ENCODE data around the gene TMEM107.
"Not testable (repeated sequence)": the region's sequence is repeated elsewhere in the genome, so short reads cannot be mapped to it uniquely, and the experiment has no call there.

The TMEM107 gene

GRCh38 chr17:8176197-8176940 lies at the start of gene TMEM107:
Gene TMEM107, minus strand, starts transcription at chr17:8176380. Its CDS starts 94 bp downstream, at chr17:8176286.
- DNase-seq: peak; percentile 72

GRCh38 chr17:8224891-8225812 lies 49.0 kb upstream of the TMEM107 start:
- no peak for DNase-seq

DNA sequence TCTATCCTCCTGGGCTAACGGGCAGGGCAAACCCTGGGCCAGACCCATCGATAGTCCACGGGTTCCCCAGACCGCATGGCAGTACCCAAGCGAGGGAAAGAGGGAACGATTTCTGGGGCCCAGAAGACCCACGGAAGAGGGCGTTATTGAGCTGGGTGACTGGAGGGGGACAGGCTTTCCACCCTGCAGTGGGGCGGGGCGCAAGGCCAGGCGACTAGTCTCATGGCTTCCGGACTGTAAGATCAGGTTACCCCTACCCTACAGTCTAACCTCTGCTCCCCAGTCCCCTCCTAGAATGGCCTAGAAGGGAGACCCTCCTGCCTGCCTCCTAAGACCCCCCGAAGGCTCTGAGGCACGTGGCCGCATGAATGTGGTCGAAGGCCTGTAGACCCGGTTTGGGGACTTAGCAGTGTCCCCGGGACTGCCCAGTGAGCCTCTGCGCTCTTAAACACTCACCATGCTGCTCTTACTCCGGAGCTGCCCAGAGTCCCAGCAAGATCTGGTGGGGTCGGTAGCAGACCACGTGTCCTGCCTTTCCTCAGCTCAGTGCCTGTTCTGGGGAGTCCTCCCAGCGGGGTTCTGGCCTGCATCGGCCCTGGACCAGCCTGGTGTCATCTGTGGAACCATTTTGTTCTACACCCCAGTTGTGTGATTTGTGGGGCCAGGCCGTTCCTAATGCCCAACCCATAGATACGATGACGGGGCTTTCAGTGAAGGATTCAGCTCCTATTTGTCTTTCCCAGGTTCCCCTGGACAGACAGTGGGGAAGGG lies 47.4 kb upstream of the TMEM107 start:
- peak; percentile 62 for DNase-seq

- peak; percentile 86 for DNase-seq
Observed at GRCh38 chr17:8222630-8223355, 46.6 kb upstream of the TMEM107 start.

DNA sequence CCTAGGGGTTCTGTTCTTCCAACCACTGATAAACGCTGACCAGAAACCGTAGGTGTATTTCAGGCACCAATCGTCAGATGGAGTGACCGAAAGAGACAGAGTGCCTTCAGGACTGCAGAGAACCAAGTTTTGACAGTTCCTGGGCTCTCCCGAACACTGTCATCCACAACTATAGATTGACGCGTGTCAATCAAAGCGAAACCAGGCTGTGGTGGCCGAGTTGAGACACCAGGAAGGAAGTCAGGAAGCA lies 46.1 kb upstream of the TMEM107 start:
- DNase-seq: no peak

- peak; percentile 79 for DNase-seq
Observed at GRCh38 chr17:8221663-8222379, 45.6 kb upstream of the TMEM107 start.

- DNase-seq: peak; percentile 79
Observed at GRCh38 chr17:8220783-8221662, 44.8 kb upstream of the TMEM107 start.

DNA sequence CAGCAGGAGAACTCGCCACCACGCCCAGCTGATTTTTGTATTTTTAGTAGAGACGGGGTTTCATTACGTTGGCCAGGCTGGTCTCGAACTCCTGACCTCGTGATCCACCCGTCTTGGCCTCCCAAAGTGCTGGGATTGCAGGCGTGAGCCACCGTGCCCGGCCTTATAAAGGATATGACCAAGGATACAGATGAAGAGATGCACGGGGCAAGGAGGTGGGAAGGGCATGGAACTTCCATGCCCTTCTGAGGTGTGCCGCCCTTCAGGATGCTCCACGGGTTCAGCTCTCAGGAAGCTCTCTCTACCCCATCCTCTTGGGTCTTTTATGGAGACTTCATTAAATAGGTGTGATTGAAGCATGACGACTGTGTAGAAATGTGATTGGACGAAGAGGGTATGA lies 37.8 kb upstream of the TMEM107 start:
- not testable (repeated sequence) for DNase-seq

- DNase-seq: no peak
Observed at GRCh38 chr17:8212312-8213180, 36.4 kb upstream of the TMEM107 start.

- no peak for DNase-seq
Observed at GRCh38 chr17:8210761-8211458, 34.7 kb upstream of the TMEM107 start.

GRCh38 chr17:8209907-8210760 lies 34.0 kb upstream of the TMEM107 start, which contains the start of gene AURKB:
Gene AURKB, minus strand, starts transcription at chr17:8210575. Its CDS starts 351 bp downstream, at chr17:8210224.
- DNase-seq: peak; percentile 91

DNA sequence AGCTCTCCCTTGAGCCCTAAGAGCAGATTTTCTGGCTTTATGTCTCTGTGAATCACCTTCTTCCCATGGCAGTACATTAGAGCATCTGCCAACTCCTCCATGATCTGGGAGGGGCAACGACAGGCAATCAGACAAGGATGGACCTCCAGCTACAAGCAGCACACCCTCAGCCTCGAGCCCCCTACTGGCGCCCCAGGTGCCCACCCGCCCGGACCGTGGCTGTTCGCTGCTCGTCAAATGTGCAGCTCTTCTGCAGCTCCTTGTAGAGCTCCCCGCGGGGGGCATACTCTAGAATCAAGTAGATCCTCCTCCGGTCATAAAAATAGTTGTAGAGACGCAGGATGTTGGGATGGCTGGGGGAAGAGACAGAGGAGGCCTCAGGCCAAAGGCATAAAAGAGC lies 30.4 kb upstream of the TMEM107 start:
- no peak for DNase-seq

DNA sequence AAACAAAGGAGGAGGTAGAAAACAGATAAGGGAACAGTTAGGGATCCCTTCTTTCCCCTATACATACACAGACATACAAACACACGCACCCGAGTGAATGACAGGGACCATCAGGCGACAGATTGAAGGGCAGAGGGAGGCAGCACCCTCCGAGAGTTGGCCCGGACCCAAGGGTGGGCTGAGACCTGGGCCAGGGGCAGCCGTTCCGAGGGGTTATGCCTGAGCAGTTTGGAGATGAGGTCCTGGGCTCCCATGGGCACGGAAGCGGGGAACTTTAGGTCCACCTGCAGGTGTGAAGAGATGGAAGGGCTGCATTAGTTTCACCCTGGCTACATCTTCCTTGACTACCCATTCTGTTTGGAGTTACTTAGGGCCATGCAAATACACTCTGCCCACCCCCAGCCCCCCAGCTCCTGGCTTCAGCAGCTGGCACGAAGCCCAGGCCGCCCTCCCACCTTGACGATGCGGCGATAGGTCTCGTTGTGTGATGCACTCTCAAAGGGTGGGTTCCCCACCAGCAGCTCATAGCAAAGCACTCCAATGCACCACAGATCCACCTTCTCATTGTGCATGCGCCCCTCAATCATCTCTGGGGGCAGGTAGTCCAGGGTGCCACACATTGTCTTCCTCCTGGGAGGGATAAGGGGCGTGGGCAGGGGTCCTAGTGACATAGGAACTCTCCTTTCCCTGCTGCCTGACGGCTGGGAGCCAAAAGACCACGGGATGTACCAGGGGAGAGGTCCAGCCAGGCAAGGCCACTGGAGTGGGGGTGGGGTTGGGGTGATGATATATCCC lies 28.8 kb upstream of the TMEM107 start:
- no peak for DNase-seq

DNA sequence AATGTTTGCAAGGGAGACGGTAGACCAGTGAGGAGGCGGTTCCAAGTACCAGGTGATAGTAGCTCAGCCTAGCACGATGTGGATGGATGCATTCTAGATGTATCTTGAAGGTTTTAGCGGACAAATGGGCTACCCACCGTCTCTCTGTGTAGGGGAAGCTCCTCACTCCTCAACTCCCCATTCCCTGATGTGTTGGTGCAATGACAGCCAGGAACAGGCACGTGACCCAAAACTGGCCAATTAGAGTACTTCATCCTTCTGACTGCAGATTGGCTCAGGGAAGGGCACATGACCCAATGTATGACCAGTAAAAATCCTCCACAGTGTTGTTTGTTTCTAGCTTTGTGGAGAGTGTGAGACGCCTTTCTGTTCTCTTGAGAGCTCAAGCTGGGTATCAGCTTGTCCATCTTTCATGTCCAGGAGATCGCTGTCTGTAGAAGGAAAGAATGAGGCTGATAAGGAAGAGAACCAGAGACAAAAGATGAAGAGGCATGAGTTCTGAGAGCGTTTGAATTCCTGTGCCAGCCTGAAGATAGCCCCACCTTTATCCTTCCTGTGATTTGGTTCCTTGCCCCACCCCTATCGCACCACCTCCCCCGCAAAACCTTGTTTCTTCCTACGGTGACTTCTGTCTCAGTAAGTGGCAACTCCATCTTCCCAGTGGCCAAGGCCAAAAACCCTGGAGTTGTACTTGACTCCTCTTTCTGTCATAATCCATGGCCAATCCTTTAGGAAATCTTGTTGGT lies 16.1 kb upstream of the TMEM107 start:
- DNase-seq: peak; percentile 87

DNA sequence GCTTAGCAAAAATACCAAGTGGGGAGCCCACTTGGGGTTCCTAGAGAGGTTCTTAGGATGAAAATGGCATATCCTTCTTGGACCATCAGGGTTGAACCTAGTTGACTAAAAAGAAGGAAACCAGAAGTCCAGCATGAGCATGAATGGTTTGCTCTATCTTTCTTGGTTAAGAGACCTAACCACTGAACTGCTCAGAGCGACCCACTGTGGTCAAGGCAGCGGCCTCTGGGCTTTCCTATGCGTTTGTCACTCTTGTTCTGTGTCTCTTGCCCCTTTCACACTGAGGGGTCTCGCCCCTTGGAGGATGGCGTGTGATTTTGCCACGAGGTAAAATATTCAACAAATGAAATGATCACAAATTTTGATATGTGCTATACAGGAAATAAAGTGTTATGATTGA lies 14.3 kb upstream of the TMEM107 start:
- no peak for DNase-seq

DNA sequence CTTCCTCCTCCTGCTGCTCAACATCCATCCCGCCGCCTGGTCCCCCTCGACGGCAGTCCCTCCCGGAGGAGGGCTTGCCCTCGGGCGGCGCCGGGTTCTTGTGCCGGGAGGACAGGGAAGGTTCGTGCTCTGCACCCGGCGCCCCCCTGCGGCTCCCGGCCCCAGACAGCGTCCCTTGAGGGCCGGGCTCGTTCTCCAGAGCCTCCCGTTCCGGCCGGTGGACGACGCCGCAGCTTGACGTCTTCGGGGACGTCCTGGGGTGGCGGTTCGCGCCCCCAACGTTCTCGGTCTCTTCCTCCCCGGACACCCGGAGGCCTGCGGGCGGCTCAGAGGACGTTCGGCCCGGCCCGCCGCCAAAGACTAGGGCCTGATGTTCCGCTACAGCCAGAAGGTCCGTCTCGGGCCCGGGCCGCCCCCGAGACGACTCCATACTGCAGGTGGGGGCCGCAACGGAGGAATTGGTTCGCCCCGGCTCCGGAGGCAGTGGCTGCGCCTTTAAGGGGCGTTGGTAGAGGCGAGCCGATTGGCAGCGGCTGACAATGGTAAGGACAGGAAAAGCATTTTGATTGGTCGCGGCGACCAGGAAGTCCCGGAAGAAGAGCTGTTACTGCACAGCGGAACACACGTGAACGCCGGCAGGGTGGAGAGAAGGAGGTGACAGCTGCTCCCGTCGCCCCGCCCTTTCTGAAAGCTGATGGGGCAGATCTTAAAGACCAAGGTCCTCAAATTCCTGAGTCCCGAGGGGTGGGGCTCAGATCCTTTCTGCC lies 13.7 kb upstream of the TMEM107 start, which contains the start of gene BORCS6:
Gene BORCS6 (minus strand): TSS at position 470 of the 767 bp plus-strand sequence. CDS start 40 bp downstream, at position 430.
- DNase-seq: peak; percentile 97
